K562 (cell line): ENCODE measurements around the gene GLP2R. TPM values are rescaled to one million over a fixed set of nuclear protein-coding genes. Genes with fewer than 3 reads are reported as not detected.

Experiments used
- ATAC-seq: fragments of 200-7000 bp; cut with Tn5 transposase; 3 replicates; pipeline ENCODE4 v1.9.1; 2020; ENCODE audit warnings: moderate library complexity
- BruUV-seq: library from RNA; stranded (reverse); fragments of 400-500 nt; replicated peaks from 2 replicates; lab custom pipeline; 2021; lab: Mats Ljungman, UMichigan
- CTCF ChIA-PET: fragments of 300-600 bp; formaldehyde crosslinking; extraction: SDS; loops from one replicate; lab custom pipeline; 2021; ENCODE audit warnings: low intra/inter-chr PET ratio; lab: Yijun Ruan, JAX
- POLR2A ChIA-PET: fragments of 300-600, 350-650 bp; sonication (Branson Sonifier 250); formaldehyde crosslinking; extraction: SDS; loops from one replicate; lab custom pipeline; 2021; ENCODE audit warnings: antibody characterized with exemption, inconsistent platforms; lab: Yijun Ruan, JAX
- DNase-seq, 4 experiments: peaks; one replicate each; pipeline versions ENCODE4 v3.0.0 to v3.0.0-alpha.2; 2011 to 2018; ENCODE audit warnings: low spot score in 3 of 4, mixed read lengths in 3 of 4; ENCODE audit errors: extremely low read depth in 1 of 4
- FAIRE-seq: peaks from 2 replicates; lab custom pipeline; 2011; peaks lifted over from hg19 to GRCh38; lab: Jason Lieb, UNC
- H2AFZ ChIP-seq: 2 replicates; pipeline ENCODE4 v1.6.0; 2011; ENCODE audit warnings: low read depth, low read length, control low read depth, inconsistent platforms
- H3K27ac ChIP-seq: fragments of 200-600 bp; 3 replicates; pipeline ENCODE4 v1.8.0; 2011; ENCODE audit warnings: low read depth, mild to moderate bottlenecking, control low read depth, inconsistent platforms, low read length, moderate library complexity, mixed read lengths; ENCODE audit errors: extremely low read depth
- H3K27me3 ChIP-seq, 2 experiments: fragments of 300-600 bp in 1 of 2; 2 replicates in 1 of 2; 3 replicates in 1 of 2; pipeline versions ENCODE4 v1.6.0 to v1.8.0; 2011; ENCODE audit warnings: inconsistent platforms in 2 of 2, low read length in 2 of 2, mild to moderate bottlenecking in 1 of 2, mixed read lengths in 1 of 2, moderate library complexity in 1 of 2; ENCODE audit not compliant: control insufficient read depth in 2 of 2, insufficient read depth in 2 of 2
- H3K36me3 ChIP-seq: fragments of 300-600 bp; 3 replicates; pipeline ENCODE4 v1.8.0; 2011; ENCODE audit warnings: mild to moderate bottlenecking, low read length, inconsistent platforms; ENCODE audit not compliant: control insufficient read depth, insufficient read depth
- H3K4me1 ChIP-seq, 2 experiments: fragments of 200-600 bp in 1 of 2; replicated peaks in 1 of 2; 2 replicates in 1 of 2; 3 replicates in 1 of 2; pipeline versions ENCODE4 v1.5.1 to v1.8.0; 2011; ENCODE audit warnings: inconsistent platforms in 2 of 2, low read length in 2 of 2, mild to moderate bottlenecking in 1 of 2, mixed read lengths in 1 of 2, moderate library complexity in 1 of 2; ENCODE audit not compliant: control insufficient read depth in 2 of 2, insufficient read depth in 2 of 2
- H3K4me2 ChIP-seq: 2 replicates; pipeline ENCODE4 v1.6.1; 2011; ENCODE audit warnings: low read length, control low read depth, inconsistent platforms, mixed read lengths; ENCODE audit not compliant: insufficient read depth
- H3K4me3 ChIP-seq: fragments of 200-600 bp; sonication (generic), shearing (Covaris generic); 2 replicates; pipeline ENCODE4 v1.5.1; 2016; ENCODE audit warnings: control low read depth, inconsistent platforms
- H3K79me2 ChIP-seq: fragments of 200-600 bp; 3 replicates; pipeline ENCODE4 v1.8.0; 2011; ENCODE audit warnings: low read length, inconsistent platforms; ENCODE audit not compliant: control insufficient read depth, insufficient read depth
- H3K9ac ChIP-seq, 2 experiments: 2 replicates each; pipeline versions ENCODE4 v1.6.0 to v1.6.1; 2011; ENCODE audit warnings: low read depth in 2 of 2, low read length in 2 of 2, control low read depth in 1 of 2, inconsistent platforms in 1 of 2, mild to moderate bottlenecking in 1 of 2, mixed read lengths in 1 of 2; ENCODE audit not compliant: insufficient read depth in 1 of 2
- H3K9me1 ChIP-seq: one replicate; pipeline ENCODE4 v1.6.0; 2011; ENCODE audit warnings: inconsistent platforms, mild to moderate bottlenecking, low read length, moderate library complexity; ENCODE audit not compliant: control insufficient read depth, insufficient read depth
- H3K9me3 ChIP-seq: replicated peaks from 2 replicates; pipeline ENCODE4 v1.5.1; 2011; ENCODE audit warnings: low read depth, low read length, inconsistent platforms; ENCODE audit not compliant: control insufficient read depth, insufficient read depth
- H4K20me1 ChIP-seq: replicated peaks from 2 replicates; pipeline ENCODE4 v1.6.1; 2011; ENCODE audit warnings: low read length, inconsistent platforms, mixed read lengths; ENCODE audit not compliant: control insufficient read depth, insufficient read depth
- CREB5 ChIP-seq: fragments of 250-450 bp; sonication (Bioruptor Pico); IDR thresholded peaks from 2 replicates; pipeline ENCODE4 v1.5.0; 2020; ENCODE audit warnings: mild to moderate bottlenecking
- CTCFL ChIP-seq: IDR thresholded peaks from 2 replicates; pipeline ENCODE4 v1.6.1; 2011; ENCODE audit warnings: borderline replicate concordance, low read depth, mild to moderate bottlenecking, moderate library complexity, low read length; ENCODE audit not compliant: insufficient read depth, poor library complexity, severe bottlenecking
- ERF ChIP-seq: fragments of 450-650 bp; formaldehyde crosslinking; IDR thresholded peaks from 2 replicates; pipeline ENCODE4 v1.4.0; 2020; ENCODE audit warnings: mild to moderate bottlenecking, mixed read lengths
- ETV5 ChIP-seq: sonication (generic); formaldehyde crosslinking; IDR thresholded peaks from 2 replicates; pipeline ENCODE4 v1.4.0; 2020; ENCODE audit warnings: low read depth, mild to moderate bottlenecking, missing genetic modification reagents
- EZH2 ChIP-seq: IDR thresholded peaks from 2 replicates; pipeline ENCODE4 v1.6.1; 2012; ENCODE audit warnings: low read depth, mild to moderate bottlenecking, inconsistent platforms, low read length, borderline replicate concordance
- FOXK1 ChIP-seq: sonication (generic); formaldehyde crosslinking; IDR thresholded peaks from 2 replicates; pipeline ENCODE4 v1.8.0; 2022; ENCODE audit warnings: missing genetic modification reagents, mild to moderate bottlenecking, borderline replicate concordance
- MCM5 ChIP-seq: fragments of 450-650 bp; IDR thresholded peaks from 2 replicates; pipeline ENCODE4 v1.6.1; 2016; ENCODE audit warnings: low read depth
- NFIX ChIP-seq: fragments of 250-450 bp; sonication (Bioruptor Pico); IDR thresholded peaks from 2 replicates; pipeline ENCODE4 v1.4.0; 2020; ENCODE audit warnings: low read depth, mild to moderate bottlenecking, moderate library complexity
- POLR3G ChIP-seq: IDR thresholded peaks from 2 replicates; pipeline ENCODE4 v1.6.1; 2011; ENCODE audit not compliant: insufficient read length, insufficient replicate concordance; ENCODE audit errors: extremely low read depth
- SRSF3 ChIP-seq: fragments of 200-400 bp; formaldehyde crosslinking; IDR thresholded peaks from 2 replicates; pipeline ENCODE4 v1.6.1; 2016; ENCODE audit warnings: mild to moderate bottlenecking, low read length, moderate library complexity; ENCODE audit not compliant: insufficient read depth
- ZBTB1 ChIP-seq: sonication (generic); formaldehyde crosslinking; IDR thresholded peaks from 2 replicates; pipeline ENCODE4 v1.8.1; 2023; ENCODE audit warnings: missing genetic modification reagents, low read depth, mild to moderate bottlenecking, borderline replicate concordance
- ZBTB49 ChIP-seq: sonication (generic); formaldehyde crosslinking; IDR thresholded peaks from 2 replicates; pipeline ENCODE4 v1.8.0; 2022; ENCODE audit warnings: missing genetic modification reagents, mild to moderate bottlenecking, borderline replicate concordance
- ZNF24 ChIP-seq: fragments of 450-650 bp; IDR thresholded peaks from 2 replicates; pipeline ENCODE4 v1.6.1; 2016
- ZNF280A ChIP-seq: fragments of 450-650 bp; IDR thresholded peaks from 2 replicates; pipeline ENCODE4 v1.6.1; 2018; ENCODE audit warnings: mild to moderate bottlenecking, low read depth; ENCODE audit not compliant: partially characterized antibody
- ZNF282 ChIP-seq: sonication (generic); formaldehyde crosslinking; IDR thresholded peaks from 2 replicates; pipeline ENCODE4 v1.8.1; 2023; ENCODE audit warnings: missing genetic modification reagents
- ZNF699 ChIP-seq: fragments of 250-450 bp; sonication (Bioruptor Pico); IDR thresholded peaks from 2 replicates; pipeline ENCODE4 v1.8.0; 2021; ENCODE audit warnings: mild to moderate bottlenecking, moderate library complexity; ENCODE audit not compliant: insufficient replicate concordance
- WGBS: fragments of 100-300 bp; shearing (Covaris generic); methylation state at CpG from one replicate; pipeline ENCODE4 v1.1.6; 2016; ENCODE audit warnings: low coverage, mixed read lengths; ENCODE audit not compliant: insufficient coverage; ENCODE audit errors: missing lambda C conversion rate; 5-methylcytosine and 5-hydroxymethylcytosine counted together
- in situ Hi-C: fragments of 300-500 bp; cut with MboI; formaldehyde crosslinking; loops from 4 replicates; pipeline ENCODE4 v1.15.0; 2018; ENCODE audit warnings: inconsistent platforms, mixed read lengths
- intact Hi-C: fragments of 100-400 bp; cut with micrococcal nuclease; formaldehyde crosslinking; loops from 2 replicates; pipeline ENCODE4 v1.14.2; 2022
- polyA plus RNA-seq, 8 experiments: library from polyadenylated mRNA; depleted of rRNA in 4 of 8; stranded (reverse) in 5 of 8; unstranded in 3 of 8; fragments of >200 nt; fragmentation: Nextera tagmentation in 2 of 8; fragmentation: Illumina TruSeq in 1 of 8; extraction: Ambion mirVana in 2 of 8; extraction: Trizol in 1 of 8; gene quantifications; 2 replicates each; pipeline versions ENCODE4 v1.2.1 to v1.2.3, GENCODE V29; 2011 to 2014; ENCODE audit warnings: inconsistent platforms in 1 of 8, missing spikeins in 1 of 8
- total RNA-seq, 7 experiments: library from RNA; depleted of rRNA in 6 of 7; stranded (reverse); fragments of >200 nt in 6 of 7; fragmentation: Illumina TruSeq in 2 of 7; extraction: Trizol in 2 of 7; gene quantifications; 2 replicates each; pipeline versions ENCODE4 v1.2.1 to v1.2.3, GENCODE V29; 2011 to 2021; ENCODE audit warnings: low replicate concordance in 1 of 7

The GLP2R gene
- total and polyA plus RNA-seq, 9 of the 15 experiments (the other 6 are each of a cell fraction or from before 2014, with no cell fraction given) = not detected

GRCh38 chr17:9898812-9899211, 73.1 kb downstream of the GLP2R start:
- H3K4me3 ChIP-seq = no peak overlapping the region
- no peaks in the 10 kb centered on the region for H3K79me2 ChIP-seq
- H4K20me1 ChIP-seq = no peaks in the 10 kb centered on the region
- 0% methylated on average over 6 of the region's 8 CpGs for WGBS
- no peak overlapping the region for H3K4me2 ChIP-seq
- no peak overlapping the region for H3K27ac ChIP-seq
- no peak for DNase-seq
- H3K27me3 ChIP-seq = peaks cover 0 to 5% of the 10 kb centered on the region in 2 experiments; a peak in 2 of 5 replicates
- FAIRE-seq = no peak
- H3K9me1 ChIP-seq = no peaks in the 10 kb centered on the region
- POLR2A ChIA-PET = no interaction called here
- in situ Hi-C loops (no loop called here), intact Hi-C loops (no loop called here)
- no peak overlapping the region for H3K9ac ChIP-seq
- no peak overlapping the region for H2AFZ ChIP-seq
- ATAC-seq = no peak
- CTCF ChIA-PET = no interaction called here
- no peaks in the 10 kb centered on the region for H3K36me3 ChIP-seq
- no TSS peak for BruUV-seq
- no peaks in the 10 kb centered on the region for H3K9me3 ChIP-seq
- H3K4me1 ChIP-seq = no peaks in the 10 kb centered on the region
- TF ChIP-seq ZBTB49 (CRISPR knock-in tag) = no peak
- TF ChIP-seq MCM5 = no peak
- no peak for TF ChIP-seq ZNF280A
- TF ChIP-seq EZH2 = no peak
- no peak for TF ChIP-seq ZNF282 (CRISPR knock-in tag)
- no peak for TF ChIP-seq ZNF699 (CRISPR knock-in tag)
- TF ChIP-seq NFIX (CRISPR knock-in tag) = no peak
- TF ChIP-seq CREB5 (CRISPR knock-in tag) = no peak
- TF ChIP-seq ZBTB1 (CRISPR knock-in tag) = no peak
- TF ChIP-seq ERF = no peak
- TF ChIP-seq ETV5 (CRISPR knock-in tag) = no peak
- no peak for TF ChIP-seq CTCFL
- TF ChIP-seq POLR3G = no peak
- no peak for TF ChIP-seq SRSF3
- TF ChIP-seq FOXK1 (CRISPR knock-in tag) = no peak
- TF ChIP-seq ZNF24 = no peak
